H1 (cell line): ENCODE data around the gene CACNA1A.

Experiments
- CTCF ChIP-seq, 3 experiments: IDR thresholded peaks; 1 replicate in 2 of 3; 2 replicates in 1 of 3; pipeline versions ENCODE4 v1.5.1 to v1.6.1; 2011; ENCODE audit warnings: low read length in 3 of 3, mild to moderate bottlenecking in 3 of 3, inconsistent platforms in 2 of 3, low read depth in 1 of 3, moderate library complexity in 1 of 3; ENCODE audit not compliant: insufficient read depth in 1 of 3; ENCODE audit errors: control extremely low read depth in 1 of 3
- POLR2A ChIP-seq, 2 experiments: IDR thresholded peaks; 1 replicate in 1 of 2; 2 replicates in 1 of 2; pipeline ENCODE4 v1.6.1; 2011; ENCODE audit warnings: low read depth in 2 of 2, low read length in 2 of 2, mild to moderate bottlenecking in 2 of 2; ENCODE audit errors: control extremely low read depth in 1 of 2
- SRF ChIP-seq: IDR thresholded peaks from 2 replicates; pipeline ENCODE4 v1.6.1; 2011; ENCODE audit warnings: mild to moderate bottlenecking, low read depth, low read length, moderate library complexity
- TAF1 ChIP-seq: IDR thresholded peaks from 2 replicates; pipeline ENCODE4 v1.6.1; 2011; ENCODE audit warnings: mild to moderate bottlenecking, low read depth, low read length
- TEAD4 ChIP-seq: IDR thresholded peaks from 2 replicates; pipeline ENCODE4 v1.6.1; 2012; ENCODE audit warnings: low read depth, low read length, inconsistent platforms, mixed read lengths

- TF ChIP-seq TEAD4 = no peak
- TF ChIP-seq TAF1 = no peak
- no peak for TF ChIP-seq CTCF (IDR thresholded peaks at IDR 0.05; ENCODE audit: control extremely low read depth in 1 of 3, insufficient read depth in 1 of 3, low read depth in 1 of 3, low read length in 3 of 3)
- no peak for TF ChIP-seq POLR2A (IDR thresholded peaks at IDR 0.05; ENCODE audit: control extremely low read depth in 1 of 2, low read depth in 2 of 2, low read length in 2 of 2)
- no peak for TF ChIP-seq SRF
These were observed 307.6 kb downstream of the CACNA1A start for GRCh38 chr19:13198634-13199033.
